Measurements from ENCODE around the gene C3orf18.
"Not testable (repeated sequence)": the region's sequence is repeated elsewhere in the genome, so short reads cannot be mapped to it uniquely, and the experiment has no call there.

Gene C3orf18

GRCh38 chr3:50519471-50520089 lies 48.0 kb downstream of the C3orf18 start:
- DNase-seq: no peak

- DNase-seq: peak; percentile 59
Measured at GRCh38 chr3:50518436-50518835, 49.1 kb downstream of the C3orf18 start.

- DNase-seq: no peak
Measured at GRCh38 chr3:50517721-50518206, 49.8 kb downstream of the C3orf18 start.

GRCh38 chr3:50516440-50516871 lies 51.1 kb downstream of the C3orf18 start:
- DNase-seq: no peak

- no peak for DNase-seq
Measured at GRCh38 chr3:50515565-50516439, 51.7 kb downstream of the C3orf18 start.

- not testable (repeated sequence) for DNase-seq
Measured at GRCh38 chr3:50512908-50513307, 54.6 kb downstream of the C3orf18 start.

- DNase-seq: no peak
Measured at GRCh38 chr3:50512131-50512530, 55.4 kb downstream of the C3orf18 start.

- no peak for DNase-seq
Measured at GRCh38 chr3:50510325-50510724, 57.2 kb downstream of the C3orf18 start.

GRCh38 chr3:50509715-50510114 lies 57.8 kb downstream of the C3orf18 start:
- no peak for DNase-seq

- DNase-seq: no peak
Measured at GRCh38 chr3:50508821-50509220, 58.7 kb downstream of the C3orf18 start.
